Suppressor macrophage treated with lipopolysaccharide for 1 hour (primary cell): Measurements from ENCODE around the gene CNNM4.

Source experiments
- DNase-seq, 3 donors: peaks; one replicate each; pipeline ENCODE4 v3.0.0-alpha.2; 2020 to 2022

Gene CNNM4

GRCh38 chr2:96815326-96816126, 54.8 kb downstream of the CNNM4 start:
- DNase-seq = peak in 2 of 3 donors; percentile 7 to 21

- peak; percentile 95 to 99 (median 98) for DNase-seq
Measured at GRCh38 chr2:96816127-96816835, 55.6 kb downstream of the CNNM4 start, which contains the start of gene CNNM3. Gene CNNM3, plus strand, starts transcription at chr2:96816268. Its CDS starts 10 bp downstream, at chr2:96816278.

- DNase-seq = peak; percentile 40 to 79 (median 67)
Measured at GRCh38 chr2:96816836-96817702, 56.4 kb downstream of the CNNM4 start.

- no peak for DNase-seq
Measured at GRCh38 chr2:96817882-96818281, 57.2 kb downstream of the CNNM4 start.

- DNase-seq = no peak
Measured at GRCh38 chr2:96819128-96819875, 58.6 kb downstream of the CNNM4 start.

GRCh38 chr2:96819876-96820511, 59.3 kb downstream of the CNNM4 start:
- no peak for DNase-seq

GRCh38 chr2:96821113-96821675, 60.5 kb downstream of the CNNM4 start:
- DNase-seq = no peak

- no peak for DNase-seq
Measured at GRCh38 chr2:96822786-96823185, 62.1 kb downstream of the CNNM4 start.

- no peak for DNase-seq
Measured at GRCh38 chr2:96823198-96823597, 62.5 kb downstream of the CNNM4 start.

GRCh38 chr2:96824079-96824870, 63.6 kb downstream of the CNNM4 start:
- DNase-seq = no peak

GRCh38 chr2:96825057-96825456, 64.4 kb downstream of the CNNM4 start:
- DNase-seq = no peak

GRCh38 chr2:96826546-96827278, 66.0 kb downstream of the CNNM4 start:
- no peak for DNase-seq

- no peak for DNase-seq
Measured at GRCh38 chr2:96828436-96828835, 67.7 kb downstream of the CNNM4 start.

GRCh38 chr2:96828874-96829273, 68.2 kb downstream of the CNNM4 start:
- DNase-seq = no peak

GRCh38 chr2:96830044-96830562, 69.4 kb downstream of the CNNM4 start:
- no peak for DNase-seq

GRCh38 chr2:96831679-96832078, 71.0 kb downstream of the CNNM4 start:
- no peak for DNase-seq

GRCh38 chr2:96832408-96832753, 71.7 kb downstream of the CNNM4 start:
- no peak for DNase-seq

- DNase-seq = no peak
Measured at GRCh38 chr2:96832754-96833507, 72.2 kb downstream of the CNNM4 start.

- no peak for DNase-seq
Measured at GRCh38 chr2:96835830-96836229, 75.1 kb downstream of the CNNM4 start.
